Epithelial cell of esophagus (primary cell): ENCODE data around the gene MRPL38.

ENCODE experiments used
- DNase-seq: peaks from one replicate; pipeline ENCODE4 v3.0.0; 2010; ENCODE audit warnings: low read depth
- H3K4me3 ChIP-seq: 2 replicates; pipeline ENCODE4 v1.5.1; 2011; ENCODE audit warnings: mild to moderate bottlenecking, low read length, control low read depth
- CTCF ChIP-seq: IDR thresholded peaks from 2 replicates; pipeline ENCODE4 v1.5.1; 2011; ENCODE audit warnings: low read depth, mild to moderate bottlenecking, low read length, control low read depth, inconsistent platforms; ENCODE audit not compliant: insufficient read depth; ENCODE audit errors: missing control alignments

The MRPL38 gene

DNA sequence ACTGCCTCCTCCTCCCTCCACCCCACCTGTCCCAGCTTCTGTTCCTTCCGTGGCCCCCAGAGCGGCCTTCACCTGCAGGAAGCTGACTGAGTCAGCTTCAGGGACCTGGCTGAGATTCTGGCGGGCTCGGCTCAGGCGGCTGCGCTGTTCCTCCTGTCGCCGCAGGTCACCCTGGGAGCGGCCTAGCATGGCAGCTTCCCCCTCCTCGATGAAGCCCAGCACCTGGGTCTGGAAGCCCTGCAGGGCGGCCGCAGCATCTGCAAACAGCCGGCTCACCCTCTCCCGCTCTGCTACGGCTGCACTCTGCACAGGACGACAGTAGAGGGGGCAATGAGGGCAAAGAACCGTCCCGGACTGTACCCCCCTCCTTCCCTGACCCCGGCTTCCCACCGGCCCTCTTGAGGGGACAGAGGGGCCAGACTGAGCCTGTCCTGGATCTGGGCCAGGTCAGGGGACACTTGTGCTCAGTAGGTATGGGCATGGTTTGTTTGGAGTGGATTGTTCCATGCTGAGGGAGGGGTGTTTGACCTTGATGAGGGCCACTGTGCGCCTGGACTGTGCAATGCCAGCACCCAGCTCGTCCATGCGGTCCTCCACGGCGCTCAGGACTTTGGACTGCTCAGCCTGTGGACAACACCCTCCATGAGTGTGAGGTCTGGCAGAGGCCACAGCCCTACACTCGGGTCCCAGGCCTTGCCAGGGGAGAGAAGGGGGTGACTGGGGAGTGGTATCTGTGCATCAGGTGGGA lies 28.3 kb downstream of the MRPL38 start:
- H3K4me3 ChIP-seq, result no peak overlapping the region
- peak; percentile 70 for DNase-seq
- TF ChIP-seq CTCF, result no peak

DNA sequence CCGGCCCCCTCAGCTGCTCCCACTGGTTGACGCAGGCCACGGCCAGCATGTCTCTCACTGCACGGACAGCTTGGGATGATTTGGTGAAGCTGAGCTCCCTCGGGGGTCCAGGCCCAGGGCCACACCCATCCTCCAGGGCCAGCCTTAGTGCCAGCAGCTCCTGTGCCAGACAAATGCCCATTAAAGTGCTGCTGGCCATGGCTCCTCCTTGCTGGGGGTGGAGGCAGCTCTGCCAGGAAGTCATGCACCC lies 28.8 kb downstream of the MRPL38 start:
- TF ChIP-seq CTCF, result no peak
- no peak overlapping the region for H3K4me3 ChIP-seq

GRCh38 chr17:75875182-75875939 lies 29.3 kb downstream of the MRPL38 start:
- no peak for TF ChIP-seq CTCF
- DNase-seq, result no peak
- no peak overlapping the region for H3K4me3 ChIP-seq

More for the DNA sequence above, 28.8 kb downstream of the MRPL38 start:
- DNase-seq, result no peak

DNA sequence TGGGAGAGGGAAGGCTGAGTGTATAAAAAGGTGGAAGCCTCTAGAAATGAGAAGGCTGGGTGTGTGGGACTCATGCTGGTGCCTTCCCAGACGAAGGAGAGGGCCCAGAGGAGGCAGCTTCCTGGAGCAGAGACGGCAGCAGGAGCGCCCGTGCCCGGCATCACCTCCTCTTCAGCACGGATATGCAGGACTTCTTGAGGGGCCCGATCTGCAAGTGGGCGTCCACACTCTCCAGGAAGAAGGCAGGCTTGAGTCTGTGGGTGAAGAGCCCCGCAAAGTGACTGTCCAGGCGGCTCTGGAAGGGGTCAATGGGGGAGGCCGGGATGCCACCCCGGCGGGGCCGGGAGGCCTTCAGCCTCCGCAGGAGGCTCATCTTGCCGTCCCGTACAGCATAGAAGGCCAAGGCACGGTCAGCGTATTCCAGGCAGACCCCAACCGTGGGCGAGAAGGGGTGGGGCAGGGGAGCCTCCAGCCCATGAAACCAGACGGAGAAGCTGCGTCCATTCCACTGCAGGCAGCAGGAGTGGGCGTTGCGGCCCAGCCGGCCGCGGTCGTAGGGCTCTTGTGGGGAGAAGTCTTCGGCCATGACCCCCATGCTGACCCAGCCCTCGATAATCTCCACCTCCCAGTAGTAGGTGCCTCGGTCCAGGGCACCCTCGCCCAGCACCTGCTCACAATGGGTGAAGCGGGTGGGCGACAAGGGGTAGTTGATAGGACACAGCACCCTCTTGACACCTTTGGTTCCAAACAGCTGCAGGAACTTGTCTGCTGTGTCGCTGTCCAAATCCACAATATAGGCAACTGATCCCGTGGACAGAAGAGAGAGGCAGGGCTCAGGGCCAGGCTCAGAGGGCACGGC lies 30.1 kb downstream of the MRPL38 start:
- no peak overlapping the region for H3K4me3 ChIP-seq
- DNase-seq, result no peak
- TF ChIP-seq CTCF, result no peak

DNA sequence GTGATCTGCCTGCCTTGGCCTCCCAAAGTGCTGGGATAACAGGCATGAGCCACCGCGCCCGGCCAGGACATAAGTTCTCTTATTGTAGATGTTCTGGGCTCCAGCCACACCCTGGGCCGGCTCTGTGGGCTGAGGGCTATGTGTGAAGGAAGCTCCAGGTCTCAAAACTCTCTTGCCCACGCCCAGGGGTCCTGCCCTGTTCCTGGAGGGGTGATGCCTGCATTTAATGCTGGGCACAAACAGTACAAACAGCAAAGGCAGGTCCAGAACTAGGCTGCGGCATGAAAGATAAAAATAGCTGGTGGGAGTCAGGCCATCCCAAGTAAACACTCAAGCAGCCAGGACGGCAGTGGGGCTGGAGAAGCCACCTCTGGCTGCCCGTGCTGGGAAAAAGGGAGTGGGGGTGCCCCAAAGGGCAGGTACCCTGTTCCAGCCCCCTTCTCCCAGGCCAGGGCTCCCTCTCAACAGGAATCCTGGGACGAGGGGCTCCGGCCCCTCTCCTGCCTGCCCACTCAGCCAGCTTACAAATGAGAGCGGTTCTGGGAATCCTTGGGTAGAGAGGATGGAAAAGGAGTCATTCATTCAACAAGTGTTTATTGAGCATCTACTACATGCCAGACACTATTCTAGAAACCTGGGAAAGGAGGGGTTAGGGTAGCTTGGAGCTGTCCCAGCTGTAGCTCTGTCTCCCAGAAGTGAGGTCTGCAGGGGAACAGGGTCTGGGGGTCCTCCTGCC lies 30.9 kb downstream of the MRPL38 start:
- no peak for DNase-seq
- TF ChIP-seq CTCF, result no peak
- H3K4me3 ChIP-seq, result no peak overlapping the region
